Activated naive CD8-positive, alpha-beta T cell treated with anti-CD3 and anti-CD28 coated beads for 36 hours (primary cell): ENCODE data around the gene CD82. TPM values are rescaled to one million over a fixed set of nuclear protein-coding genes. Genes with fewer than 3 reads are reported as not detected.
A peak's percentile ranks its signal among the peaks of the same experiment; 100 is the strongest.
"Not testable (repeated sequence)": the region's sequence is repeated elsewhere in the genome, so short reads cannot be mapped to it uniquely, and the experiment has no call there.

Experiments
- DNase-seq: peaks from one replicate; pipeline ENCODE4 v3.0.0; 2021
- H3K27ac Mint-ChIP-seq: one replicate; pipeline ENCODE4 v1.8.0; 2022; ENCODE audit warnings: mild to moderate bottlenecking, moderate library complexity, mixed read lengths
- H3K27me3 Mint-ChIP-seq: one replicate; pipeline ENCODE4 v1.8.0; 2022; ENCODE audit warnings: mild to moderate bottlenecking, mixed read lengths
- H3K36me3 Mint-ChIP-seq: one replicate; pipeline ENCODE4 v1.8.0; 2021; ENCODE audit warnings: mild to moderate bottlenecking, mixed read lengths
- H3K4me1 Mint-ChIP-seq: one replicate; pipeline ENCODE4 v1.8.0; 2021; ENCODE audit warnings: mixed read lengths
- H3K4me3 Mint-ChIP-seq: one replicate; pipeline ENCODE4 v1.8.0; 2022; ENCODE audit warnings: mild to moderate bottlenecking, moderate library complexity, mixed read lengths
- H3K9me3 Mint-ChIP-seq: one replicate; pipeline ENCODE4 v1.8.0; 2022; ENCODE audit warnings: mixed read lengths
- total RNA-seq, 2 experiments: library from RNA; stranded (reverse); gene quantifications; one replicate each; pipeline ENCODE4 v1.2.3, GENCODE V29; 2021

The CD82 gene
- total RNA-seq, 2 experiments from 2014 or later = 339 to 343 TPM

DNA sequence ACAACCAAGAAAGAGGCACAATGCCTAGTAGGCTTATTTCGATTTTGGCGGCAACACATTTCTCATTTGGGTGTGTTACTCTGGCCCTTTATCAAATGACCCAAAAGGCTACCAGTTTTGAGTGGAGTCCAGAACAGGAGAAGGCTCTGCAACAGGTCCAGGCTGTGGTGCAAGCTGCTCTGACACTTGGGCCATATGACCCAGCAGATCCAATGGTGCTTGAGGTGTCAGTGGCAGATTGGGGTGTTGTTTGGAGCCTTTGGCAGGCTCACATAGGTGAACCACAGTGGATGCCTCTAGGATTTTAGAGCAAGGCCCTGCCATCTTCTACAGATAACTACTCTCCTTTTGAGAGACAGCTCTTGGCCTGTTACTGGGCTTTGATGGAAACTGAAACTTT lies 17.9 kb upstream of the CD82 start:
- not testable (repeated sequence) for H3K27me3 Mint-ChIP-seq, DNase-seq, H3K9me3 Mint-ChIP-seq, H3K36me3 Mint-ChIP-seq, H3K27ac Mint-ChIP-seq, H3K4me1 Mint-ChIP-seq, H3K4me3 Mint-ChIP-seq

DNA sequence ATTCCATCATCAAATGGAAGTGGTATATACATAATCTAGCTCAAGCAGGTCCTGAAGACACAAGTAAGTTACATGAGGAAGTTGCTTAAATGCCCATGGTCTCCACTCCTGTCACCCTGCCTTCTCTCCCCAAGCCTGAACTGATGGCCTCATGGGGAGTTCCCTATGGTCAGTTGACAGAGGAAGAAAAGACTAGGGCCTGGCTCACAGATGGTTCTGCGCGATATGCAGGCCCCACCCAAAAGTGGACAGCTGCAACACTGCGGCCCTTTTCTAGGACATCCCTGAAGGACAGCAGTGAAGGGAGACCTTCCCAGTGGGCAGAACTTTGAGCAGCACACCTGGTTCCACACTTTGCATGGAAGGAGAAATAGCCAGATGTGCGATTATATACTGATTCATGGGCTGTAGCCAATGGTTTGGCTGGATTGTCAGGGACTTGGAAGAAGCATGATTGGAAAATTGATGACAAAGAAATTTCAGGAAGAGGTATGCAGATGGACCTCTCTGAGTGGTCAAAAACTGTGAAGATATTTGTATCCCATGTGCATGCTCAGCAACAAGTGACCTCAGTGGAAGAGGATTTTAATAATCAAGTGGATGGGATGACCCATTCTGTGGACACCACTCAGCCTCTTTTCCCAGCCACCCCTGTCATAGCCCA lies 17.3 kb upstream of the CD82 start:
- H3K9me3 Mint-ChIP-seq = no peaks in the 10 kb centered on the region
- no peaks in the 10 kb centered on the region for H3K4me1 Mint-ChIP-seq
- H3K4me3 Mint-ChIP-seq = no peak overlapping the region
- no peak overlapping the region for H3K27ac Mint-ChIP-seq
- DNase-seq = no peak
- no peaks in the 10 kb centered on the region for H3K36me3 Mint-ChIP-seq
- no peaks in the 10 kb centered on the region for H3K27me3 Mint-ChIP-seq

DNA sequence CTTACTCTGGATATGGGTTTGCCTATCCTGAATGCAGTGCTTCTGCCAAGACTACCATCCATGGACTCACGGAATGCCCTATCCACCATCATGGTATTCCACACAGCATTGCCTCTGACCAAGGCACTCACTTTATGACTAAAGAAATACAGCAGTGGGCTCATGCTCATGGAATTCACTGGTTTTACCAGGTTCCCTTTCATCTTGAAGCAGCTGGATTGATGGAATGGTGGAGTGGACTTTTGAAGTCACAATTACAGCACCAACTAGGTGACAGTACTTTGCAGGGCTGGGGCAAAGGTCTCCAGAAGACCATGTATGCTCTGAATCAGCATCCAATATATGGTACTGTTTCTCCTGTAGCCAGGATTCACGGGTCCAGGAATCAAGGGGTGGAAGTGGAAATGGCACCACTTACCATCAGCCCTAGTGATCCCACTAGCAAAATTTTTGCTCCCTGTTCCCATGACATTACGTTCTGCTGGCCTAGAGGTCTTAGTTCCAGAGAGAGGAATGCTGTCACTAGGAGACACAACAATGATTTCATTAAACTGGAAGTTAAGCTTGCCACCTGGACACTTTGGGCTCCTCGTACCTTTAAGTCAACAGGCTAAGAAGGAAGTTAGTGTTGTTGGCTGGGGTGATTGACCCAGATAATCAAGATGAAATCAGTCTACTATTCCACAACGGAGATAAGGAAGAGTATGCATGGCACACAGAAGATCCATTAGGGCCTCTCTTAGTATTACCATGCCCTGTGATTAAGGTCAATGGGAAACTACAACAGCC lies 16.3 kb upstream of the CD82 start:
- H3K27me3 Mint-ChIP-seq, H3K36me3 Mint-ChIP-seq, DNase-seq, H3K9me3 Mint-ChIP-seq, H3K27ac Mint-ChIP-seq, H3K4me3 Mint-ChIP-seq, H3K4me1 Mint-ChIP-seq: not testable (repeated sequence)

DNA sequence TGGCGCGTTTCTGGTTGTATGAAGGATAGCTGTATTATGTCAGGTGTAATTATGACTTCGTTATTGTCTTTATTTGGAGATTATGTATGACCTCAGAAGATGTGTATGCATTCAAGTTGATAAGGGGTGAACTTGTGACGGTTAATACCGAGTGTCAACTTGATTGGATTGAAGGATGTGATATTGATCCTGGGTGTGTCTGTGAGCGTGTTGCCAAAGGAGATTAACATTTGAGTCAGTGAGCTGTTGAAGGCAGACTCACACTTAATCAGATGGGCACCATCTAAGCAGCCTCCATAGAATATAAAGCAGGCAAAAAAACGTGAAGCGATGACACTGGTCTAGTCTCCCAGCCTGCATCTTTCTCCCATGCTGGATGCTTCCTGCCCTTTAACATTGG lies 15.3 kb upstream of the CD82 start:
- DNase-seq = no peak
- Mint-ChIP-seq H3K27ac (no peak overlapping the region), H3K4me3 (no peak overlapping the region), H3K9me3 (no peaks in the 10 kb centered on the region), H3K27me3 (no peaks in the 10 kb centered on the region), H3K4me1 (no peaks in the 10 kb centered on the region), H3K36me3 (no peaks in the 10 kb centered on the region)

DNA sequence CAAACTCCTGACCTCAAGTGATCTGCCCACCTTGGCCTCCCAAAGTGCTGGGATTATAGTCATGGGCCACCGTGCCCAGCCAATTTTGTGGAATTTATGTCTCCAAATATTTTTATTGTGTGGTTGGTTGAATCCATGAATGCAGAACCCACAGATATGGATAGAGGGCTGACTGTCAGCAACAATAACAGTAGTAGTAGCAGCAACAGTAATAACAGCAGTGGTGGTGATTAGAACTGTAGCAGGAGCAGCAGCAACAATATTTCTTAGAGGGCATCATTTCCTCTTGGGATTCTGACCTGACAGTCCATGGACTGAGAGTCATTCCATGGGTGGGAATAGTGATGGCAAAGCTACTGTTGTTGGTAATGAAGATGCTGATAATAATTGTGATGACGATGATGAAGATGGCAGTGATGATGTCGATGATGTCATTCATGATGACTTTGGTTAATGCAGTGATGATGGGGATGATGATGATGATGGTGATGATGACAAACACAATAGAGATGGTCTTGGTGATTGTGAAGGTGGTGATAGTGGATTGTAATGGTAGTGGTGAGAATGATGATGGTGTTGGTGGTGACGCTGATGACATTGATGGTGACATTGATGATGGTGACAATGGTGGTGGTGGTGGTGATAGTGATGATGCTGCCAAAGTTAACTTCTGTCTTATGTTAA lies 13.9 kb upstream of the CD82 start:
- Mint-ChIP-seq H3K4me3 (no peak overlapping the region), H3K36me3 (no peaks in the 10 kb centered on the region), H3K27ac (no peak overlapping the region), H3K27me3 (no peaks in the 10 kb centered on the region), H3K4me1 (peaks cover 1% of the 10 kb centered on the region), H3K9me3 (no peaks in the 10 kb centered on the region)
- DNase-seq = no peak

DNA sequence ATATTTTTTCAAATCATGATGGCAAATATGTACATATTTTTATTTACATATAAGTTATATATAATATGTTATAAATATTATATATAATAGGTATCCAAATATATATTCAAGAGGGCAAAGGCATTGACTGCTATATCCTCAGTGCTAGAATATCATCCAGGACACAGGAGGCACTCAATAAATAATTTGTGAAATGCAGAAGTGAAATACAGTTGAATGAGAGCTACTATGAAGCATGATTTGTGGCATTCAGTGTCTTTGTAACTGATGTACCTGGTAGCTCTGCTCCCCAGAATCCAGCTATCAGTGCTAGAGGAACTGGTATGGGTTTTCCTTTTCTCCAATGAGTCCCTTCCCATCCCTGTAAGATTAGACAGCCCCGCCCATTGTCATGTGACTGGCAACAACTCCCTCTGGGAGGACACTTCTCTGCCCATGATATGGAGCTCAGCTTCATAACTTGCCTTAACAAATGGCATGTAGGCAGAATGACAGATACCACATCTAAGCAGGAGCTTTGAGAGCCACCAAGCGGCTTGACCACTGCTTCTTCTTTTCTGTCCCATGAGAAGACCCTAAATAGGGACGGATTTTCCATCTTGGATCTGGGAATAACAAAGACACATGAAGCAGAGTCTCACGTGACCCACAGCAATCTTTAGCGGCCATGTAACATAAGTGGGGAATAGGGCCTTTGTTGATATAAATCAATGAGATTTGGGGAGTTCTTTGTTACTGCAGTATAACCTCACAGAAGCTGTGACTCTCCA lies 10.2 kb upstream of the CD82 start:
- DNase-seq = no peak
- H3K36me3 Mint-ChIP-seq = no peaks in the 10 kb centered on the region

DNA sequence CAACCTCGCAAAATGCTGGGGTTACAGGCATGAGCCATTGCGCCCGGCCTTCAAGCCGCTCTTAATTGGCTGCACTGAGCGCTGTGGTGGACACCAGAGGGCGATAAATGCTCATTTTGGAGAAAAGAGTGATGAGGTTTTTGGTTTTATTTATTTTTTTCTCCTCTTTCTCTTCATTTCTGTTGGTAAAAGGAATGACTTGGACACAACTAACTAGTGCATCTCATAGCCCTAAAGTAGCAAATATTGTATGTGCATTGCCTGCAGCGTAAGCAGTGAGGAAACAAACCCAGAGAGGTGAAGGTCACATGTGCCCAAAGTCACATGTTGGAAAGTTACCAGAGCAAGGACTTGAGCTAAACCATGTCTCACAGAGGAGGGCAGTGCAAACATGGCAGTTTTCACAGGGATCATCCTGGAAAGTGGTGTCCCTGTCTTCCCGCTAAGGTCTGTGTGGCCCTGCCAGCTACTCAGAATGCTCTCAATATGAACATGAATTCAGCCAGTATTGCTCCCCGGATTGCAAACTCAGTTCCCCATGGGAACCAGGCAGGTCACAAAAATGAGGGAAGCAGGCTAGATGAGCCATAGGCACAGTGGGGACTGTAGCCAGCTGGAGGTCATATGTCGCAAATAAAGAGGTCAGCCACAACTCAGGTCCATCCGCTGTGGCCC lies 8.6 kb upstream of the CD82 start:
- peak; percentile 63 for DNase-seq
- H3K9me3 Mint-ChIP-seq = no peaks in the 10 kb centered on the region
- H3K4me1 Mint-ChIP-seq = peaks cover 29% of the 10 kb centered on the region
- H3K27me3 Mint-ChIP-seq = no peaks in the 10 kb centered on the region
- H3K36me3 Mint-ChIP-seq = no peaks in the 10 kb centered on the region
- peak overlapping the region; percentile 82 for H3K27ac Mint-ChIP-seq
- no peak overlapping the region for H3K4me3 Mint-ChIP-seq

More for the DNA sequence above, 10.2 kb upstream of the CD82 start:
- no peaks in the 10 kb centered on the region for H3K27me3 Mint-ChIP-seq
- no peaks in the 10 kb centered on the region for H3K9me3 Mint-ChIP-seq
- peaks cover 16% of the 10 kb centered on the region for H3K4me1 Mint-ChIP-seq
- no peak overlapping the region for H3K4me3 Mint-ChIP-seq
- H3K27ac Mint-ChIP-seq = no peak overlapping the region

DNA sequence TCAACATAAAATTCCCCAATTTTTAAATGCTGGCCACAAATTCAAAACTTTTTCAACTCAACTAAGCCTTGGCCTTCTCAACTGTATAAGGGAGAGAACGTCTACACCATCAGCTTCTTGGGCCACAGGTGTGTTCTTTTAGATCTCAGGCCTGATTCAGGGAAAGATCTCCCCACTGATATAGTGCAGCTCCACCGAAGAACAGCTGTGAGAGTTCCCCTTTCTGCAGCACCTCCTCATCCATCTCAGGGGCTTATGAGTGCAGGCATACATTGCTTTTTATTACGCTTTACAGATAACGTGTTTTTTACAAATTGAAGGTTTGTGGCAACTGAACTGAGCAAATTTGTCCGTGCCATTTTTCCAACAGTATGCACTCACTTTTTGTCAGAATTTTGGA lies 8.0 kb upstream of the CD82 start:
- no peak overlapping the region for H3K4me3 Mint-ChIP-seq

DNA sequence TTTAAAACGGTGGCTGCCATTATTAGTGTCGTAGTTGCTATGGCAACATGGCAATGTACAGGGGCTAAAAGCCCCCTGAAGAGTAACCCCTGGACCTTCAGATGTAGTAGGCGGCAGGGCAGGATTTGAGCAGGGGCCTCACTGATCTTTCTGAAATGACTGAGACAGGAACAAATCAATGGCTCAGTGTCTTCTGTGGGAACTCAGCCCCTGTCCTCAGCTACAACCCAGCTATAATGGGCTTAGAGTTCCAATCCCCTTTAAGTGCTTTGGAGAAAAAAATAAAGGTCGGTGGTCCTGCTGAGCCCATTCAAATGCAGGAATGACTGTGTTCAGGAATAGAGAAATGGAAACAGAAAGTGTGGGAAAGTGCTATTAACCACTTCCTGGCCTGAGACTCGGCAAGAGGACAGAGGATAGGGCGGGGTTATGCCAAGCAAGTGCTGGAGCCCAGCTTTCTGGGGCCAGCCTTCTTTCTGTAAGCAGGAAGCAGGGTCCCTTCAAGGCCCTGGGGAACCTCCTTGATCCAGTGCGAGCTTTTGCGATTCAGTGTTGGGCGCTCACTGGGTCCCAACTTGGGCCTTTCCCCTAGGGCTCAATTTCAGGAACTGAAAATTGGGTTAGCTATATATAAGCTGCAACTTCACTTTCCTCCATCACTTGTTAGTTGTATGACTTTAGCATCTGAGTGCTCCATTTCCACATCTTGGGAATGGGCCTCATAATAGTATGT lies 6.1 kb upstream of the CD82 start:
- peak; percentile 43 for DNase-seq
- Mint-ChIP-seq H3K27me3 (no peaks in the 10 kb centered on the region), H3K36me3 (no peaks in the 10 kb centered on the region), H3K4me1 (peaks cover 33% of the 10 kb centered on the region), H3K9me3 (no peaks in the 10 kb centered on the region), H3K27ac (peak overlapping the region; percentile 83), H3K4me3 (peak overlapping the region; percentile 54)

More for the DNA sequence above, 8.0 kb upstream of the CD82 start:
- no peaks in the 10 kb centered on the region for H3K36me3 Mint-ChIP-seq
- no peak overlapping the region for H3K27ac Mint-ChIP-seq
- H3K27me3 Mint-ChIP-seq = no peaks in the 10 kb centered on the region
- DNase-seq = no peak
- peaks cover 29% of the 10 kb centered on the region for H3K4me1 Mint-ChIP-seq
- no peaks in the 10 kb centered on the region for H3K9me3 Mint-ChIP-seq

DNA sequence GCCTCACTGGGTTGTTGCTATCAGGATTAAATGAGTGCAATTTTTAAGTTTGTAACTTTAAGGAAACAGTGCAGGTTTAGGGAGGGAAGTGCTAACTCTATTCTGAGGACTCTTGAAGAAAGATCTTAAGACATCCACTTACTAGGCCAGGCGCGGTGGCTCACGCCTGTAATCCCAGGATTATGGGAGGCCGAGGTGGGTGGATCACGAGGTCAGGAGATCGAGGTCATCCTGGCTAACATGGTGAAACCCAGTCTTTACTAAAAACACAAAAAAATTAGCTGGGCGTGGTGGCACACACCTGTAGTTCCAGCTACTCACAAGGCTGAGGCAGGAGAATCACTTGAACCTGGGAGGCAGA lies 5.5 kb upstream of the CD82 start:
- H3K4me3 Mint-ChIP-seq, H3K36me3 Mint-ChIP-seq, H3K27me3 Mint-ChIP-seq, DNase-seq, H3K9me3 Mint-ChIP-seq: not testable (repeated sequence)
- Mint-ChIP-seq H3K27ac (peak overlapping the region; percentile 83), H3K4me1 (peaks cover 39% of the 10 kb centered on the region)

DNA sequence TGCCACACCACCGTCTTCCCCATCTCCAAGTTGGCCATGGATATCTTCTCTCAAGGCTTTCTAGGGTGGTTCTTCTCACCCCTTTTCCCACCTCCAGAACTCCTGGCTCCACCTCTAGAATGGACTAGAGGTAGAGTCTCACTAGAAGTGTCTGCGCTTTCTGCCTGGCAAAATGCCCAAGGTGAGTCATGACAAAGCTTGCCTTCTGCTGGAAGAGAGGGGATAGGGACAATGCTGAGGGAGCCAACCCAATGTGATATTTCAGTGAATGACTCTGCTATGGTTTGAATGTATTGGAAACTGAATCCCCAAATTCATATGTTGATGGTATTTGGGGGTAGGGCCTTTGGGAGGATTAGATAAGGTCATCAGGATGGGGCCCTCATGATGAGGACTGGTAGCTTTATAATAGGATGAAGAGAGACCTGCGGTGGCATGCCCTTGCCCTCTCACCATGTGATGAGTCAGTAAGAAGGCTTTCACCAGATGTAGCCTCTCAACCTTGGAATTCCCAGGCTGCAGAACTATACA lies 4.1 kb upstream of the CD82 start:
- H3K9me3 Mint-ChIP-seq = no peaks in the 10 kb centered on the region
- no peaks in the 10 kb centered on the region for H3K27me3 Mint-ChIP-seq
- peaks cover 39% of the 10 kb centered on the region for H3K4me1 Mint-ChIP-seq
- no peak overlapping the region for H3K4me3 Mint-ChIP-seq
- H3K36me3 Mint-ChIP-seq = peaks cover 8% of the 10 kb centered on the region
- H3K27ac Mint-ChIP-seq = no peak overlapping the region
- DNase-seq = no peak

DNA sequence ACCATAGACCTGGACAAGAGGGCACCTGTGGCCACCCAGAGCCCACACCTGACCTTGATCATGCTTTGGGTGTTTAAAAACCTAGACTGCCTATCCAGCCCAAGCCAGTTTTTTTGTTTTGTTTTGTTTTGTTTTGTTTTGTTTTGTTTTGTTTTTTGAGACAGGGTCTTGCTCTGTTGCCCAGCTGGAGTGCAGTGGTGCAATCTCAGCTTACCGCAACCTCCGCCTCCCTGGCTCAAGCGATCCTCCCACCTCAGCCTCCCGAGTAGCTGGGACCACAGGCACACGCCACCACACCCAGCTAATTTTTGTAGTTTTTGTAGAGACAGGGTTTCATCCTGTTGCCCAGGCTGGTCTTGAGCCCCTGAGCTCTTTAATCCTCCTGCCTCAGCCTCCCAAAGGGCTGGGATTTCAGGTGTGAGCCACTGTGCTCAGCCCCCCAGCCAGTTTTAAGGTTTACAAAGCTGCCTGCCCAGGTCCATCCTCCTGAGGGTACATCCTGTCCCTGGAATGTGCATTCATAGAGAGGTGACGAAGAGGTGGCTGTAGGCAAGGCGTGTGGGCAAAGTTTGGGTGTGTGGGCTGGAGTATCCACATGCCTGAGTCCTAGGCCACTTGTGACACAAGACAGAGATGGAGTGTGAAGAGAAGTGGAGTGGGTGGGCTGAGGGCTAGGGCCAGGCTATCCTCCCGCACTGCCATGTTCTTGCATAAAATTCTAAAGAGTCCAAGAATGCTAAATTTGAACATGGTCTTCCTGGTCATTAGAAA lies 3.3 kb upstream of the CD82 start:
- no peak for DNase-seq
- Mint-ChIP-seq H3K27me3 (no peaks in the 10 kb centered on the region), H3K9me3 (peaks cover 2% of the 10 kb centered on the region), H3K27ac (no peak overlapping the region), H3K4me3 (no peak overlapping the region), H3K4me1 (peaks cover 36% of the 10 kb centered on the region), H3K36me3 (peaks cover 16% of the 10 kb centered on the region)

DNA sequence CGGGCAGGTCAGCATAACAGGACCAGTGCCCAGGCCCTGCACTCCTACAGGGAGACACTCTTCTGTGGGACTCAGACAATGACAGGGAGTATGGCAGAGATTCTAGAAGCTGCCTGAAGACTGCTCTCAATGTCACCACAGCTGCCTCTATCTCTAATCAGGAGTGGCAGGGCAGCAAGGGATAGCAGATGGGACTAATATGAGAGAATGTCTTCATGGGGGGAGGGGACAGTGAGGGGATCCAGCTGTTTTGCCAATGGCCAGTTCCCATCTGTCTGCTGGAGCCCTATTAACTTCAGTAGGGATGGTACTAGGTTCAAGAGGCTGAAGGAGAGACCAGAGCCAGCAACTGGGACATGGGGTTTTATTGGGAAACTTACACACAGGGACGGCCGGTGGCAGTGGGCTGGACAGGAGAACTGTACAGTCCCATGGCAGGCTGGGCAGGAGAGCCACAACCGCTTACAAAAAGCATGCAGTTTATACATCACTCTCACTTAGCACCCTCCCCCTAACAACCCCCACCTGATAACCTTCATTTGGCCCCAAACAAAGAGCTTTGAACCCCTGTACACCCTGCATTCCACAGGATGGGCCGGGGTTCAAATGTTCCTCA lies 2.5 kb upstream of the CD82 start:
- Mint-ChIP-seq H3K4me3 (no peak overlapping the region), H3K27ac (no peak overlapping the region), H3K27me3 (no peaks in the 10 kb centered on the region), H3K9me3 (peaks cover 10% of the 10 kb centered on the region), H3K36me3 (peaks cover 24% of the 10 kb centered on the region), H3K4me1 (peaks cover 44% of the 10 kb centered on the region)
- no peak for DNase-seq
